Bone marrow (tissue), 2 donors: ENCODE data around the gene NCKAP5.
"Not testable (repeated sequence)": the region's sequence is repeated elsewhere in the genome, so short reads cannot be mapped to it uniquely, and the experiment has no call there.

Source experiments
- DNase-seq, 2 donors: peaks; one replicate each; lab custom pipeline; 2025; lab: John Stamatoyannopoulos, UW

The NCKAP5 gene

DNA sequence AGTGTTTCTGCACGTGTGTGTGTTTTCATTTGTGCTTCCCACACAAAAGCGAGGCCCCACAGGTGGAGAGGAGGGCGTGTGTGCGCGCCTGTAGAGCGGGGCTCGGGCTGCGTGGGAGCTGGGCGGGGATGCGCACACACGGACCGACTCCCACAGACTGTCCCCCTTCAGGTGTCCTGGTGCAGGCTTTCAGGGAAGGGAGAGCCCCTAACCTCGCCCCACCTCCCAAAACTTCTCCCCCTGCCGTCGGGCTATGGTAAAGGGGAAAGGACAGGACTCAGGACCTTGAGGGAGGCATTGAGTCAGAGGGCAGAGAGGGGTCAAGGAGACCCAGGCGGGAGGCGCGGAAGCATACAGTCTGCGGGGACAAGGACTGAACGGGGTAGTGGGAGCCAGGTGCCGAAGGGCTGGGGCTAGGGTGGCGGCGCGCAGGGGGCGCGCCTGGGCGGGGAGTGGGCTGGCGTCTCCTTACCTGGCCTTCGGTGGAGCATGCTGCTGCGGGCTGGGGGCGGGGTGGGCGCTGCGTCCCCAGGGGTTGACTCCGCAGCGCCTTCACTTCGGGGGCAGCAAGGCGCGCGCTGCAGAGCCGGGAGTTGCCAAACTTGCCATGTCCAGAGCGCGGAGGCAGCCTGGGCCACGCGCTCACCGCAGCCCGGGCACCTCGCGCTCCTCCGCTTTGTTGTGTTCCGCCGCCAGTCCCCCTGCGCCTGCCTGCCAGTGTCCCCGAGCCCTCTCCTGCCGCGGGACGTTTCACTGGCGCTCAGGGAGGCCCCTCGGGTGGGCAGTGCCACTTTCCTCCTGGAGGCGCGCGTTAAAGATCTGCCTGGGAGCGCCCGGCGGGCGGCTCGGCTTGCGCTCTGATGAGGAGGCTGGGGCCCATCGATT is 302.0 kb downstream of the NCKAP5 start:
- DNase-seq: no peak

DNA sequence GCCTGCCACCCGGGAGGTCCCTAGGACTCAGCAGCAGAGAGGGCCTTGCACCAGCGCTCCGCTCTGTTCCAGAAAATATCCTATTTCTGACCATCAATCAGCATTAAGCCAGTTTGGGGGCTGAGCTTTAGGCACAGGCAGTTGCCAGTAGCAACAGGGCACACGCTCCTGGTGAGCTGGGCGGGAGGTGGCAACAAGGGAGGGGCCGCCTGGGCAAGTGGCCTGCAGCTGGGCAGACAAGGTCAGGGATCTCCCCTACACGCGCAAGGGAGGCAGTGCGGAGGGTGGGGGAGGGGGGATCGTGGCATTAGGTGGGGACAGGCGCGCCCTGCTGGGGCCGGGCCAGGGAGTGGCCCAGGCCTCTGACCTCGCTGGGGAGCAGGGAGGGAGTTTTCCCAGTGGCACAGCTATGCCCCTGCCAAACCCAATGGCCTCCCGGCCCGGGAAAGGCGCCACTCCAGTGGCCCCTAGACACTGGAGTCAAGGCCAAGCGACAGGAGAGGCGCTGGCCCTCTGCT is 302.8 kb downstream of the NCKAP5 start:
- DNase-seq: no peak

DNA sequence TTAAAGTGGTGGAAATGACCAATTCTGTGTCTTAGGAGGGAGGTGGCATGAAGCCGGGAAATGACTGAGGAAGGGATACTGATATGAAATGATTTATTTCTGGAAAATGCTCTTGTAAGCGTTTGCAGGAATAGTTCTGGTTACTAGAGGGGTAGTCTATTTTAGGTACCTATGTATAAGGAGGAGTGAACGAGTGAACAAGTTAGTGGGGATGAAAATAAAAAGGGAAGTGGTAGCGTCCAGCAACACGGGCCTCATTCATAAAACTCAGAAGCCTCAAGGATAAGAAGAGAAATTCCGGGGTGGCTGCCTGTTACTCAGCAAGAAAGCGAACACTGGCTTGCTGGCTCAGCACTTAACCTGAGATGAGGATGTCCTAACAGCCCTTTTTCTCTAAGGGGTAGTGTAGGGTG is 303.3 kb downstream of the NCKAP5 start:
- no peak for DNase-seq

DNA sequence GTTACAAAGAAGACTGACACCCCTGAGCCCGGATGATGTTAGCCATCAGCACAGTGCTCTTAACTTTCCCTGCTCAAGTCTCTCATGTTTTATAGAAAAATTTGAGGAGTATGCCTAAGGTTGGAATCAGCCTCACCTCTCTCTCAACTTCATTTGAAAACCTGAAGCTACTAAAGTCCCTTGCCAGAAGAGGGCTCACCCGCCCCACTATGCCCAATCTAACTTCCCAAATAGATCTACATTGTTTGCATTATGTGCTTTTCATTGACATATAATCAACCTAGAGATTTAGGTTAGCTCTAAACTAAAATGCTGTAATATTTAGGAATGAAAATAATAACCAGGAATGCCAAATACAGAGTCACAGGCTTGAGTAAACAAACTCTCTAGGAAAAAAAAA is 305.4 kb downstream of the NCKAP5 start:
- no peak for DNase-seq

DNA sequence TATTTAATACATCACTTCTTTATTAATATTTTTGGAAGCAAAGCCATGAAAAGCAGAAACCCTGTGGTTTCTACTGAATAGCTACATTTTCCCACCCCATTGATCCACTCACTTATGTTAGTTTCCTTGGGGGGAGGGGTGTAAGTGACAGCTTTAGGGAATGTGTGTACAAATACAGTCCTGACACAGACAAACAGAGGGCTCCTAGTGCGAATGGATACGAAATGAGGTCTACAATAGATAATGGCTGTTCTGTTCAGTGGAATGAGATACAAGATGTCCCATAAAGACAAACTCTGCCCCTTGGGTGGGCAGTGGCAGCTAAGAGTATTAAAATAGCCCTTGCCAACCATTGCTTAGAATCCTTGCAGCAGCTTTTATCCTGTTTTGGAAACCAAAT is 312.9 kb downstream of the NCKAP5 start:
- DNase-seq: no peak

DNA sequence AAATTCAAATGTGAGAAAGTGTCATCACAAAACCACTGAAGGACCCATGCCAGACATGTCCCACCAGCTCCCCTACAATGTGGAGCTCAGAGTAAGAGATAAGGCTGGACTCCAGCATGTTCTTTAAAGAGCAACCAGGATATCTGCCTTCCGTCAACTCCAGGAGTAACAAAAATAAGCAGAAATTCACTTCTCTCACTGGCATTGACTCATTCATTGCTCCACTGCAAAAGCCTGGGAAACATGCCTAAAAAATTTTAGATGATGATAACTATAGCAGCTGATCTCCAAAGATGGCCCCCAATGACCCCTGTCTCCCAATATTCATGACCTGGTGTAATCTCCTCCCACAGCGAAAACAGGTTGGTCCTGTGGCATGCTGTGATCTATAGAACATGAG is 314.5 kb downstream of the NCKAP5 start:
- DNase-seq: no peak

DNA sequence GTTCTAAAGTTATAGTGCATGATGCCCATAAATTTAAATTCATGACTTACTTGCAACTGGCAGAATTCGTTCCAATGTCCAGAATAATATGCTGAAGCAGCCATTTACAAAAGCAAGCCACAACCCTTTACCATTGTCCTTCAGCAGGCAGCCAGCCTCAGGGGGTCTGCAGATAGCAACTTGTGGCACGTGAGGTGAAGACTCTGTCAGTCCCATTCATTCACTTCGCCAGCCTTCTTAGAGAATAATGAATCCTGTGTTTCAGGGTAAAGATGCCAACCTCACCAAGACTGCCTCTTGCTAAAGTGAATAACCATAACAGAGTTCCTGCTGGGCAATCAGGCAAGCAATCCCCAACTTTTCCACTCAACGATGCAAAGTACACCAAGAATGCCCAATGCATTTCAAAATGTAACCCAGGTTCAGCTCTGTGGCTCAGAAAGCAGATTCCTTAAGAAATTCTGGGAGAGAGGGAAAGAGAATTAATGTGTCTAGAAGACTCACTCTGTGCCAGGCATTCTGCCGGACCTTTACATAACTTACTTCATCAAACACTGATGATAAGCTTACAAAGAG is 315.4 kb downstream of the NCKAP5 start:
- no peak for DNase-seq

DNA sequence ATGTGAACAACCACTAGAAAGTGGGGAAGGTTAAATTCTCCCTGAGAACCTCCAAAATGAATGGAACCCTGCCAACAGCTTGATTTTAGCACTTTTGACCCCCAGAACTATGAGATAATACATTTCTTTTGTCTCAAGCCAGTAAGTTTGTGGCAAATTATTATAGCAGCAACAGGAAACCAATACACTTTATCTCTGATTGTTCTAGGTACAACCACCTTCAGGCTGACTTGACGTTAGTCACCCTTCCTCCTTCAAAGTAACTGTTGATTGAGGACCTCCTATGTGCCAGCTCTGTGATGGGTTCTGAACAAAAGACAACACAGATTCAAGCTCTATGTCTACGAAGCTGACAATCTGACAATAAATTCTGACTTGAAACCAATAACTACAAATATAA is 318.9 kb downstream of the NCKAP5 start:
- no peak for DNase-seq

DNA sequence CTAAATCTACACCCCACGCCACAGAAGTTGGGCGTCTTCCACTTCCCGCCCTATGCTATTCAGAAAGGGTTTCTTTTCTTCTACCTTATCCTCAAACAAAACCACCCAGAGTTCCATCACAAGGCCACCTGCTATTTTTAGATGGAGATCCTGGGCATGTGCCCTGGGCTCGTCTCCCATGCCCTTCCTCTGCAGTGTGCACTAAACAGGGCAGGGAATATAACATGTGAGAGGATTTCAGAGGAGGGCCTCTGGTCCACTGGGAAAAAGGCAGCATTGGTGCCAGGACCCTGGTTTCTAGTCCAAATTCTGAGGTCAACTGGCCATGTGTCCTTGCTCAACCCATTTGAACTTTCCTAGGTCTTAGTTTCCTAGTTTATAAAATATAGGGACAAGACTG is 320.0 kb downstream of the NCKAP5 start:
- DNase-seq: no peak

DNA sequence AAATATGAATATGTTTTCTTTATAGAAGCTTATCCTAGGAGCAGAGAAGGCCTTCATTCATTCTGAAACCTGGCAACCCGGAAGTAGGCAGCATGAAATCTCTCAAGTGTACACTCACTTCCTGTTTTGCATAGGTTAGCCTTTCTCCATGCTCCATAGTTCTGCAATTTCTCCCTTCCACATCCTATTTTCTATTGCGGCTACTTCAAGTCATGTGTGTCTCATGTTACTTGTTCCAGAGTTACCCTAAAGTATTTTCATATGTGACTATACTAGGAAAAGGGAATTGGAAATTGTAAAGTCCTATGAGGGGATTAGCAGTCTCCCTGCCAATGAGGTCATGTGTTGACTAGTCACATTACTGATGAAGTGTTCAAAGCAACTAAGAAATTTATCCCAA is 320.6 kb downstream of the NCKAP5 start:
- peak in 1 of 2 donors; percentile 15 for DNase-seq

DNA sequence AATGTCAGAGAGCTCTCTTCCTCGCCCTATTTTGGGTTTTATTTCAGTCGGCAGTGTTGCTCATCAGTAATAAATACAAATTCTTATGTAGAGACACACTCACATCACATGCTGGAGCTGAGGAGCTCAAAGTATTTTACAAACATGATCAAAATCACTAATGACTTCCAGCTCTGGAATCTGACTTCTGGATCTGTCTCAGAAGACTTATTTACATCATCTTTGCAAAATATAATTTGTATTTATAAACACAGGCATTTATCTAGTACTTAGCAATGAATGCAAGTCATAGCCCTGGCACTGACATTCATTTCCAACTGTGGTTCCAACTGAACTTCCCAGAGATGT is 327.1 kb downstream of the NCKAP5 start:
- DNase-seq: no peak

DNA sequence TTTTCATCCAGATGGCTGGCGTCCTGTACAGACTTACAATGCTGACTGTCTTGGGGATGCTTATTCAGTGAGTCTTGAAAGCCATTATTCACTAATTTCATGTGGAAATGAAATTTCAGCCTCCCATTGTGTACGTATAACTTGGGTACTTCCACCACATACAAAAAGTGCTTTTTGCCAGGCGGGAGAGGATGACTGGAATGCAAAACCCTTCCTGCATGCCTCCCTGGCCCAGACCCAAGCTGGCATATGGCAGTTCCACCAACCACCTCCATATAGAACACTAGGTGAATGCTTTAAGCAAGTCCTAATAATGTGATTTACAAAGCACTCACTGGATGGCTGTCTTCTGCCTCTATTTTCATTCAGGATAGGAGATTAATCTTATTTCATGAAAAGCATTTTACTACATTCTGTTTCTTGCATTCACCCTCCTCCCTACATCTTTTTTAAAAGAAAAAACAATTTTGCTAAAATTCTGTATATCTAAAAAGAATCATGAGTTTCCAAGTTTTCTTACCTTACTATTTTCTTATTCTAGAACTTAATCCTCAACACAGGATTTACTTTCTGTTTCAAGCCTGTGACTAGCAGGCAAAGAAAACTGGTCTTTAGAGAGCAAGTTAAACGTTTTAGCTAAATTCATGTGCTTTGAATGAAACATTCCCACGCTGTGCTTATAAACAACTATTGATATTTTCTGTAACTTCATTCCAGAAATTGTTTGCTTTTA is 327.6 kb downstream of the NCKAP5 start:
- no peak for DNase-seq

DNA sequence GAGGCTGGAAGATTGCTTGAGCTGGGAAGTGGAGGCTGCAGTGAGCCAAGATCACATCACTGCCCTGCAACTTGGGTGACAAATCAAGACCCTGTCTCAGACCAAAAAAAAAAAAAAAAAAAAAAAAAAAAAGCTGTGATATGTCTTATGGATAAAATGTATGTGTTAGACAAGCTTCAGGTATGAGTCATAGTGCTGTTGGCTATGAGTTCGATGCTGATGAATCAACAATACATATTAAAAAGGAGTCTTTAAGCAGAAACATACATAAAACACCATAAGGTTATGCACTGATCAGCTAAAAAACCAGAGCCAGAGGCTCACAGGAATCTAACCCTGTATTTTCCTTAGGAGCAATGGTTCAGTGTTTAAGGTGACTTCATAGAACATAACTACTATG is 332.3 kb downstream of the NCKAP5 start:
- no peak for DNase-seq

DNA sequence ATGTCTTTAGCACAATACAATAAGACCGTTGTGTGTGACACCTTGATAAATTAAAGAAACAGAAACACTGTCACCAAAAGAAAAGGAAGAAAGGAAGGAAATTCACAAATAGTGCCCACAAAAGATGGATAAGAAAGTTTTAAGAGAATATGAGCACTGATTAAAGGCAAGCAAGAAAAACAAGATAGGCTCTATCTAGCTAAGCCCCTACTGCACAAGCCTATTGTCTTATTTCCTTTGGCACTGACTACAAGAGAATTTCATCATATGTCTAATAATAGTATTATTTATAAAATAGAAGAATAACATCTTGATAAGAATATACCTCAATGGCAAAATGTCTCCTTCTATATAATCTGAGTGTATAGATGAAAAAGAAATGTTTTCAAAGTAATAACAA is 335.7 kb downstream of the NCKAP5 start:
- no peak for DNase-seq

DNA sequence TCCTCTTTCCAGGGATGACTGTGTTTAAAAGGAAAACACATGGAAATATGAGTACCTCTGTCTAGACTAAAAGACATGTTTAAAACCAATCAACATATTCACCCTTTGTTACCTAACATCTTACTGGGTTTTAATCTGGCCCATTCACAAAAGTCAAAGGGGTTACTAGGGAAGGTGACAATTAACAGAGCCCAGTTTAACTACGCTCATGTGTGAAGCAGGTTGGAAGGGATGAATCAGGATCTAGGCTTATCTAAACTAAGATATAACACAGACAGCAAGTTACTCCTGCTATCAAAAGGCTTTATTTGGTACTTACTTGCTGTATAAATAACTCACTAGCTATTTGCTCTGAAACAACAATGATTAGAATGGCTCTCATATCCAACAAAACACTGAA is 337.0 kb downstream of the NCKAP5 start:
- DNase-seq: no peak

DNA sequence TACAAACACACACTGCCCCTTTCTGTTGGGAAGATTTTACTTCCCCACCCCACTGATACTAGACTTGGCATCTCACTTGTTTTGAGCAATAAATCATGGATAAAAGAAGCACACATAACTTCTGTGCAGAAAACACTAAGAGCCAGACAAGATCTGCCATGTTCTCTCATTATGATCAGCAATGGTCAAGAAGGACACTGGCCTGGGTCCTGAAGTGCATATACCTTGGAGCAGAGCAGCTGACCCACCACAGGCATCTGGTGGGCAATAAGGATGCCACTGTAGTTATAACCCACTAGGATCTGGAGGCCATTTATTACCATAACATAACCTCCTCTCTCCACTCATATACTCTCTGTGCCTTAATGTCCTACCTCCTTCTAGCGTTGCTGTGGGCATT is 338.3 kb downstream of the NCKAP5 start:
- no peak for DNase-seq

DNA sequence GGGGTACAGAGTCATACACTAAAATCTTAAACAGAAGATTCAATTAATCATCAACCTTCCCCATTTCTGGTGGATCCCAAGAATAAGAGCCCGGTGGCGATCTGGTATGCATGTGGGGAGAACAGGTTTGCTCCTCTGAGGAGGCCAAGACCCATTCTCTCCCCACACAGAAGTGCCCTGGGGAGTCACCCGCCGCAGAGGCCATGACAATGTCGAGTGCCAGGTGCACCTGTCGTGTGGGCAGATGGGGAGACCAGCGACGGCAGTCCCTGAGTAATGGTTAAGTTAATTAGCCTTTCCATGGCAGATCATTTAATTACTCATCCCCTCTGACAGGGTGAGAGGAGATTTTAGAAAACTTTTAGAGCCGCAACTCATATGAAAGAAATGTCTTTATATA is 345.0 kb downstream of the NCKAP5 start:
- DNase-seq: no peak

DNA sequence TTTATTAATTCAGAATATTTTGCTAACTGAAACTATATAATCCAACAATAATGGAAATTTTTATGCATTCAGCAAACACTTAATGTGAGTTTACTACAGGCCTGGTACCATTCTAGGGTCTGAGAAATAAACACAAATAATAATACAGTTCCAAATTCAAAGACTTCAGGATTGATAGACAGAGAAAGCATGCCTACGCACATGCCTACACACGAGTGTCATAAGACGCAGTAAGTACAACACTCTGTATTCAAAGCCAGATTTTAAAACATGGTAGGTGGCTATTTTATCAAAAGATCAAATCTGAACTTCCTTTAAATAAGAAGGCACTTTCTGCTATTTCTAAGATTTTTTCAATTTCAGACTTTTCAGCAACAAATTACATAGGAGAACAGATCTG is 346.9 kb downstream of the NCKAP5 start:
- DNase-seq: no peak

DNA sequence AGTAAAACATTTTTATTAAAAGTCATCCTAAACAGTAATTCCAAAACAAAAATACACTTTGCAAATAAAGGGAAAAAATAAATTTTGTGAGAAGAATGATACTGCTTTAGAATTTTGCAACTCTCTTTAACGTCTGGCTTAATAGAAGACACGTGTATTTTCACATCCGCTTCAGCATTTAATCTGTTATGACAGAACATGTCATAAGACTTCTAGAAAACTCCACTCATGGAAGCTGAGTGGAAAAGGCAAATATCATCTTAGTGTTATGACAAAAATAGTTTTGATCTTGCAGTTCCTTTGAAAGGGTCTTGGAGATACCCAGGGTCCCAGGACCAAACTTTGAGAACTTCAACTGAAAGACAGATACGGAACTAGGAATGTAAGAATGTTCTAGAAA is 350.1 kb downstream of the NCKAP5 start:
- DNase-seq: no peak

DNA sequence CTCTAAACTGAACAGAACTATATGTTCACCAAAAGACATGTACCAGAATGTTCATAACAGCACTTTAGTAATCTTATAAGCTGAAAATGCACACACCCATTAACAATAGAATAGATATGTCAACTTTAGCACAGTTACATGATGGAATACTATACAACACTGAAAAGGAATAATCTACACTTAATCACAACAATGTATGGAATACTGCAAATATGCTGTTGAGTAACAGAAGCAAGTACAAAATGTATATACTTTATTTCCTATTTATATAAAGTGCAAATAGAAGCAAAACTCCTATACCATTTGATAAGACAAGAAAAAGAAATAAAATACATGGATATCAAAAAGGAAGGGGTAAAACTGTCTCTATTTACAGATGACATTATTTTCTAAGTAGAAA is 352.8 kb downstream of the NCKAP5 start:
- no peak for DNase-seq

DNA sequence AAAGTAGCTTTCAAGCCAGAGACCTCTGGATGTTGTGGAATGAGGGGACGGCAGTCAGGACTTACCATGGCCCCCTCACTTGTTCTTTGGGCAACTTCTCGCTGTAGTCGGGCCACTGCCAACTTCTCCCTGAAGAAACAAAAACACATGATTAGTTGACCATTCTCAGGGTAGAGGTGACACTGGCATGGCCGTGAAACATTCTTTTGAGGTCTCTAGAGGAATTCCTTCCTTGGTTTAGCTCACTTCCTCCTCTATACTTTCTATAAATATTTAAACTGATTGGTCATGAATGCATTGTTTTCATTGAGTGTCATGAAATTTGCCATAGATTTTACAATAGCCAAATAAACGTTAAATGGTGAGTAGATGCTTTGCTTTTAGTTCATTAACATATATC is 354.6 kb downstream of the NCKAP5 start:
- no peak for DNase-seq

DNA sequence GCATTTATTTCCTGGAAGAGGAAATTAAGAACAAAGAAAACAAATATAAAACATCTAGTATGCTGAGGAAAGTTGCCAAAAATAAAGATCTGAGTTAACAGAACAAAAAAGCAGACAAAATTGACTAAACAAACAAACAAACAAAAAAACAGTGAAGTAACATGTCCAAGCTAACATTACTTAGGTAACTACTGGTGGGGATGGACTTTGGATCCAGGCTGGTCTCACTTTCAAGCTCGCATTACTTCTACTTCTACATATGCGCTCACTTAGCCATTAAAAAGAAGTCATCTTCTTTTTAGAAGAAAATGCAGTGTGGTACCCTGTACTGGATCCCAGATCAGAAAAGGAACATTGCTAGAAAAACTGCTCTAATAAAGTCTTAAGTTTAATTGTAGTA is 358.9 kb downstream of the NCKAP5 start:
- DNase-seq: no peak

DNA sequence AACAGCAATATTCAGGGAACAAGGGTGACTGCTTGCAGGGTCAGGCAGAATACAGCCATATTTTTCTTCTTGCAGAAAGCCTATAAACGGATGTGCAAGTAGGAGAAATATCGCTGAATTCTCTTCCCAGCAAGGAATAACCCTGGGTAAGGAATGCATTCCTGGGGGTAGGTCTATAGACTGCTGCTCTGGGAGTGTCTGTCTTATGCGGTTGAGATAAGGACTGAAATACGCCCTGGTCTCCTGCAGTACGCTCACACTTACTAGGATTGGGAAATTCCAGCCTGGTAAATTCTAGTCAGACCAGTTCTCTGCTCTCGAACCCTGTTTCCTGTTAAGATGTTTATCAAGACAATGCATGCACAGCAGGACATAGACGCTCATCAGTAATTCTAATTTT is 361.6 kb downstream of the NCKAP5 start:
- not testable (repeated sequence) for DNase-seq
